Stimulated activated CD8-positive, alpha-beta memory T cell treated with anti-CD3 and anti-CD28 coated beads, Interleukin-12 subunit alpha, Interleukin-12 subunit beta, amount 100 ng/mL, for 24 hours (primary cell): Measurements from ENCODE around the gene PNP.
"Not testable (repeated sequence)": the region's sequence is repeated elsewhere in the genome, so short reads cannot be mapped to it uniquely, and the experiment has no call there.

ENCODE experiments used
- DNase-seq: peaks from one replicate; pipeline ENCODE4 v3.0.0-alpha.2; 2020; ENCODE audit errors: extremely low read depth

PNP gene

DNA sequence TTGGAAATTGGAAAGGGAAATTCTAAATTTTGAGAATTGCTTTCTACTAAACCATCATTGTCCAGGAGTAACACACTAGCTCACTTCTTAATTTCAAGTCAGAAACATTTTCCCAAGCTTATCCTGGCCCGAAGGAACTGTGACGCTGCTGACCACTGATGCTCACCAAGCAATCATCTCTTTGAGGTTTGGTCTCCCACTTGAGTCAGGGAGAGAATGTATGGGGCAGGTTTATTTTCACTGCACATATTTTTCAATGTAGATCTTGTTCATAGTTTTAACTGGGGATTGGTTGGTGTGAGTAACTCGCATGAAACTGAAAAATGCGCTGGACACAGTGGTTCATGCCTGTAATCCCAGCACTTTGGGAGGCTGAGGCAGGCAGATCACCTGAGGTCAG, 23.3 kb downstream of the PNP start:
- no peak for DNase-seq

- DNase-seq: no peak
Measured at GRCh38 chr14:20493634-20494033, 24.4 kb downstream of the PNP start.

DNA sequence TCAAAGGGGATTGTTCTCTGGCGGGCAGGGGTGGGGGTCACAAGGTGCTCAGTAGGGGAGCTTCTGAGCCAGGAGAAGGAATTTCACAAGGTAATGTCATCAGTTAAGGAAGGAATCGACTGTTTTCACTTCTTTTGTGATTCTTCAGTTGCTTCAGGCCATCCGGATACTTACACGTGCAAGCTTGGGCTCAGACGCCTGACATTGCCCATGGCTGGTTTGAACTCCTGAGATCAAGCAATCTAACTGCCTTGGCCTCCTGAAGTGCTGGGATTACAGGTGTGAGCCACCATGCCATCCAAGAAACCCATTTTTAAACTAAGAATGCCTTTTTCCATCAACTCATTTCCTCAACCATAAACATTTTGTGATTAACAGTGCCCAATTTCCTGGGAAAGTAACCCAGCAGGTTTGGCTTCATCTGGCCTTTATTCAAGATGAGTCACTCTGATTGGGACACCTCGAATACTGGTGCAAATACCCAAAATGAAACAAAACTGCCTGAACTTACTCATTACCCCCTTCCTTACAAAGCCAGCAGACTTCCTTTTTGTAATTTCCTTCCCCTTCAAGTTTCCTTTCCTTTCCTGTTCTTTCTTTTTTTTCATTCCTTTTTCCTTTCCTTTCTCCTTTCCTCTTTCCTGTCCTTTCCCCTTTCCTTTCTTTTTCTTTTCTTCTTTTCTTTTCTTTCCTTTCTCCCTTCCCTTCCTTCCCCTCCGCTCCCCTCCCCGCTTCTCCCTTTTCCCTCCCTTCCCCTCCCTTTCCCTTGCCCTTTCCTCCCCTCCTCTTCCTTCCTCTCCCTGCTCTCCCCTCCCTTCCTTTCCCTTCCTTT, 25.9 kb downstream of the PNP start:
- no peak for DNase-seq

DNA sequence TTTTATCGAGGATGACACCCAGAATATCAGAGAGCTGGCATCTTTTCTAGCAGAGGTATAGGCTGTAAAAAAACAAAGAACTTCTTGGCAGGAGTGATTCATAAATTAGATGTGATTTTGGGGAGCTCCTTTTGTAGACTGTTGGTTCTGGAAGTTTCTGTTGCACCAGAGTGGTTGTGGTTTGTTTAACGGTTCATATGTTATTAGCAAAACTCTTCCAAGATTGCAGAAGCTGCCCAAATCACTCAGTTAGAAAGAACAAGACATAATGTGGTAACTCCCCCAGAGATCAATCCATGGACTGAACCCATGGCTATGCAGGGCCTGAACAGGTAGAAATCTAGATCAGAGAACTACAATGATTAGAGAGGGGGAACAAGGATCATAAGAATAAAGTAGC, 29.4 kb downstream of the PNP start:
- DNase-seq: no peak

DNA sequence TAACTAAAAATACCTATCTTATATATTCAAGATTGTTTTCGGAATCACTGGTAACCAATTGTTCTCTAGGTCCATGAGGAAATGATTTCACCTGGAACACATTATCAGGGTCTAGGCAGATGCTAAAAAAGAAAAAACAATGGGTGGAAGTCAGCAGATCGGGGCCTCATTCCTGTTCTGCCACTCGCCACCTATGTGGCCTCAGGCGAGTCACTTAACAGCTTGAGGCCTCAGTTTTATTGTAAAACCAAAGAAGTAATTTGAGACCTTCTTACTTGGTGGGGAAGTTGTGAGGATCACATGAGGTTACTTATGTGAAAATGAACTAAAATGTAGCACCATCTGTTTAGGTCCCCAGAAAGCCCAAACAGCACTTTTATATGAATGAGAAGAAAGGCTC, 29.9 kb downstream of the PNP start:
- DNase-seq: no peak

DNA sequence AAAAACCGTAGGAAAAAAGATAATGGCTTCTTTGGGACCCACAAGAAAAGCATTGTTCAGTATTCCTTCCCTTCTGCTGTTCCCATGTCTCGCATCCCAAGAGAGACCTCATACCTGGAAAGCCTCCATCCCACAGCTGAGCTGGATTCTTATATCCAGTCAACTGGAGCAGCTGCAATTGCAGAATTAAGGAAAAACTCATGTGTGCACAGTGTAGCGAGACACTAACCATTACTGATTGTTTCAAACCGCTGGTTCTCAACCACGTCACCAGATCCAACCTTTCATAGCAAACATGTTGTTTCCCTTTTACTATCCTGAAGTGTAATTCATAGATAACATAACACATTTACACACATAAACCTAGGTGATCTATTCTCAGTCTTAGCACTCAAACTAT, 30.7 kb downstream of the PNP start:
- no peak for DNase-seq

DNA sequence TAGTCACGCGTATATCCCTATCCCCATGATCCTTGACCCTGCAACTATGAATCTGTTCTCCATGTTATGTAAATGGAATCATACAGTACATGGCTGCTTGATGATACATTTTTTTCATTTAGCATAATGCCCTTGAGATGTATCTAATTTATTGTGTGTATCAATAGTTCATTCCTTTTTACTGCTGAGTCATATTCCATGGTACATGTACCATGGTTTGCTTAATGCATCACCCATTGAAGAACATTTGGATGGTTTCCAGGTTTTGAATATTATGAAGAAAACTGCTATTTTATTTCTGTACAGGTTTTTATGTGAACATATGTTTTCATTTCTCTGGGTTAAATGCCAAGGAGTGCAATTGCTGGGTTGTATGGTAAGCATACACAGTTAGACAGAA, 32.1 kb downstream of the PNP start:
- DNase-seq: no peak

GRCh38 chr14:20503898-20504297, 34.7 kb downstream of the PNP start:
- no peak for DNase-seq

- DNase-seq: not testable (repeated sequence)
Measured at GRCh38 chr14:20506276-20506675, 37.1 kb downstream of the PNP start.

- not testable (repeated sequence) for DNase-seq
Measured at GRCh38 chr14:20506752-20507151, 37.5 kb downstream of the PNP start.

DNA sequence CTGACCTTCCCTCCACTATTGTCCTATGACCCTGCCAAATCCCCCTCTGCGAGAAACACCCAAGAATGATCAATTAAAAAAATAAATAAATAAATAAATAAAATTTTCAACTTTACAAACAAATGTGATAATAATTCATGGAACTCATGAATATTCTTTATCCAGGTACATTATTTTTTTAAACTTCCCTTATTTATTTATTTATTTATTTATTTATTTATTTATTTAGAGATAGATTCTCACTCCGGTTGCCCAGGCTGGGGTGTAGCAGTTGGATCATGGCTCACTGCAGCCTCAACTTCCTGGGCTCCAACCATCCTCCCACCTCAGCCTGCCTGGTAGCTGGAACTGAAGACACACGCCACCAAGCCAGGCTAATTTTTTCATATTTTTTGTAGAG, 38.3 kb downstream of the PNP start:
- DNase-seq: not testable (repeated sequence)

GRCh38 chr14:20508367-20508766, 39.2 kb downstream of the PNP start:
- DNase-seq: no peak

DNA sequence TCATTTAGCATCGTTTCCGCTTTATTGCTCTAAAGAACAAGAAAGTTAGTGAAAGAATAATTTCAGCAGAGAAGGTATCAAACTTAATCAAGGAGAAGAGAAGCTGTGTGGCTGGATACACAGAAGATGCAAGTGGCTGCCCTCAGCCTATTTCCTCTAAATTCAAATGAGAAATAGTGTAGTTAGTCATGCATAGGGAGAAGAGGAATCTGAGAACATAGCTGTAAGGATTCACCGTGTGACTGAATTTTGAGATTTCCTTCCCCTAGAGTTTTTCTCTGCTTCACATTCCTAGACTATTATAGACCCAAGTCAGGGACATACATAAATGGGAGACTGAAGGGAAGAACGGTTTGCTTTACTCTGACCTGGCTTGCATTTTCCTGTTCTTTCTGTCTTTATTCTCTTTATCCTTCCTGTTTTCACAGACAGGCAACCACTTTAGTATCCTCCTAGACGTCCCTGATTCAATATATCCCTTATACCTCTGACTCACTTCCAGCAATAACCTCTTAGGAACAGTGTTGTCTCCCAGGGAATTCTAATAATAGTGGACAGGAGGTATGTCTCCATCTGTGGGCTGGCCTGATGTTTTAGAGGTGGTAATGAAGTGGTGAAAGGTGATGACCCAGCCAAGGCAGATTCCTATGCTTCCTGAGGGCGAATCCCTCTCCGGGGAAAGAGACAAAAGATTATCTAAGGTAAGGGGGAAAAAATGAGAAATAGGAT, 43.1 kb downstream of the PNP start:
- DNase-seq: no peak

GRCh38 chr14:20515846-20516245, 46.6 kb downstream of the PNP start:
- DNase-seq: no peak

DNA sequence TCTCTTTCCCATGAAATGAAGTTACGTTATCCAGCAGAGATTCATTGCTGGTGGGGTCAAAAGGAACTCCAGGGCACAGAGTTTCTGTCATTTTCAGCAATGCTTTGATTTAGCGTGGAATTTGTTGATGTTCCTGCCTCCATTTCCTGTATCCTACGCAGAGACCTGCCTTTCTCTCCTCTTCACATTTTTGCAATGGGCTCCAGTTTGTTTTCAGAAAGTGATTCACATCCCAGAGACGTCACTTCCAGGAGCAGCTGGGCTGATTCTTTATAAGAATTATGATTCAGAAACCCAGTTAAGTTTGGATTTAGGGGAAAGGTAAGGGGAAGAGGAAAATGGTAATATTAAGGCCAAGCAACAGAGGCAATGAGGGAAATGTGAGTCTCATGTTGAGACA, 47.7 kb downstream of the PNP start:
- DNase-seq: no peak

DNA sequence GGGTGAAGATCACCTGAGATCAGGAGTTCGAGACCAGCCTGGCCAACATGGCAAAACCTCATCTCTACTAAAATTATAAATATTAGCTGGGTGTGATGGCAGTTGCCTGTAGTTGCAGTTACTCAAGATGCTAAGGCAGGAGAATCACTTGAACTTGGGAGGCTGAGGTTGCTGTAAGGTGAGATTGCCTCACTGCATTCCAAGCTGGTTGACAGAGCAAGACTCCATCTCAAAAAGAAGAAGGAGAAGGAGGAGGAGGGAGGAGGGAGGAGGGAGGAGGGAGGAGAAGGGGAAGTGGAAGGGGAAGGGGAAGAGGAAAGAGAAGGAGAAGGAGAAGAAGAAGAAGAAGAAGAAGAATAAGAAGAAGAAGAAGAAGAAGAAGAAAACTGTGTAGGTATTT, 53.1 kb downstream of the PNP start:
- no peak for DNase-seq

GRCh38 chr14:20524027-20524426, 54.8 kb downstream of the PNP start:
- no peak for DNase-seq
